ENCODE results near the gene SCN8A.

DNA sequence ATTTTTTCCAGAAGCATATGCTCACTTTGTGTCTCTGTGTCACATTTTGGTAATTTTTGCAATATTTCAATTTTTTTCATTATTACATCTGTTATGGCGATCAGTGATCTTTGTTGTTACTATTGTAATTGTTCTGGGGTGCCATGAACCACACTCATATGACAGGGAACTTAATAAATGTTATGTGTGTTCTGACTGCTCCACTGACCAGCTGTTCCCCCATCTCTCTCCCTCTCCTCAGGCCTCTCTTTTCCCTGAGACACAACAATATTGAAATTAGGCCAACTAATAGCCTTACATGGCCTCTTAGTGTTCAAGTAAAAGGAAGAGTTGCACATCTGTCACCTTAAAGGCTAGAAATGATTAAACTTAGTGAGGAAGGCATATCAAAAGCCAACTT lies 46.0 kb downstream of the SCN8A start:
- TF ChIP-seq, protein P1, sequence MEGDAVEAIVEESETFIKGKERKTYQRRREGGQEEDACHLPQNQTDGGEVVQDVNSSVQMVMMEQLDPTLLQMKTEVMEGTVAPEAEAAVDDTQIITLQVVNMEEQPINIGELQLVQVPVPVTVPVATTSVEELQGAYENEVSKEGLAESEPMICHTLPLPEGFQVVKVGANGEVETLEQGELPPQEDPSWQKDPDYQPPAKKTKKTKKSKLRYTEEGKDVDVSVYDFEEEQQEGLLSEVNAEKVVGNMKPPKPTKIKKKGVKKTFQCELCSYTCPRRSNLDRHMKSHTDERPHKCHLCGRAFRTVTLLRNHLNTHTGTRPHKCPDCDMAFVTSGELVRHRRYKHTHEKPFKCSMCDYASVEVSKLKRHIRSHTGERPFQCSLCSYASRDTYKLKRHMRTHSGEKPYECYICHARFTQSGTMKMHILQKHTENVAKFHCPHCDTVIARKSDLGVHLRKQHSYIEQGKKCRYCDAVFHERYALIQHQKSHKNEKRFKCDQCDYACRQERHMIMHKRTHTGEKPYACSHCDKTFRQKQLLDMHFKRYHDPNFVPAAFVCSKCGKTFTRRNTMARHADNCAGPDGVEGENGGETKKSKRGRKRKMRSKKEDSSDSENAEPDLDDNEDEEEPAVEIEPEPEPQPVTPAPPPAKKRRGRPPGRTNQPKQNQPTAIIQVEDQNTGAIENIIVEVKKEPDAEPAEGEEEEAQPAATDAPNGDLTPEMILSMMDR (IDR thresholded peaks at IDR 0.05), result no peak
- no peak for TF ChIP-seq POLR2A (IDR thresholded peaks at IDR 0.05)

All from prostate gland (tissue), 2 donors.